HG03521 (cell line): ENCODE measurements around the gene HTR3D.
"Not testable (repeated sequence)": the region's sequence is repeated elsewhere in the genome, so short reads cannot be mapped to it uniquely, and the experiment has no call there.

Source experiments
- ATAC-seq: cut with Tn5 transposase; IDR thresholded peaks from one replicate; pipeline ENCODE4 v1.9.1; 2021; ENCODE audit warnings: mild to moderate bottlenecking, moderate library complexity; ENCODE audit not compliant: unreplicated experiment

Gene HTR3D, protein sequence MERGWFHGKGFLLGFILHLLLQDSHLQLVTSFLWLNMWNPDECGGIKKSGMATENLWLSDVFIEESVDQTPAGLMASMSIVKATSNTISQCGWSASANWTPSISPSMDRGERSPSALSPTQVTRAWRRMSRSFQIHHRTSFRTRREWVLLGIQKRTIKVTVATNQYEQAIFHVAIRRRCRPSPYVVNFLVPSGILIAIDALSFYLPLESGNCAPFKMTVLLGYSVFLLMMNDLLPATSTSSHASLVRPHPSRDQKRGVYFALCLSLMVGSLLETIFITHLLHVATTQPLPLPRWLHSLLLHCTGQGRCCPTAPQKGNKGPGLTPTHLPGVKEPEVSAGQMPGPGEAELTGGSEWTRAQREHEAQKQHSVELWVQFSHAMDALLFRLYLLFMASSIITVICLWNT

DNA sequence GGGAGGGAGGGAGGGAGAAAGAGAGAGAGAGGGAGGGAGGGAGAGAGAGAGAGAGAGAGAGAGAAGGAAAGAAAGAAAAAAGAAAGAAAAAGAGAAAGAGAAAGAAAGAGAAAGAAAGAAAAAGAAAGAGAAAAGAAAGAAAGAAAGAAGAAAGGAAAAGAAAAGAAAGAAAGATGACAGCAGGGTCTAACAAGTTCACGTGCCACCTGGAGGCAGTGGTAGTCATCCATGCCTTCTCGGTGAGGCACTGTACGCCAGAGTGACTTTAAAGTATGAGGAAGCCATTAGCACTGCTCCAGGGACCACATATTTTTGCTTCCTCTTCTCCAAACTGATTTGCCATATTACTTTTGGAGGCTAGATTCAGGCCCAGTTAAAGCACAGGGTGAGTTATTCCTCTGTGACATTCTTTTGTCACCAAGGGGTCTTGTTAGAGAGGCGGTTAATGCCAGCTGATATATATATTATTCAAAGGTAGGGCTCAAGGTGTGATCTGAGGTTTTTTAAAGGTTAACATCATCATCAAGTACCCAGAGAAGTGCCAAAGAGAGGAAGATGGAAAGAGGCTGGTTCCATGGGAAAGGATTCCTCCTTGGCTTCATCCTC lies at the start of gene HTR3D:
Gene HTR3D (plus strand): TSS at position 556 of the 606 bp plus-strand sequence. CDS start 0 bp downstream, at position 556.
- no peak for ATAC-seq

DNA sequence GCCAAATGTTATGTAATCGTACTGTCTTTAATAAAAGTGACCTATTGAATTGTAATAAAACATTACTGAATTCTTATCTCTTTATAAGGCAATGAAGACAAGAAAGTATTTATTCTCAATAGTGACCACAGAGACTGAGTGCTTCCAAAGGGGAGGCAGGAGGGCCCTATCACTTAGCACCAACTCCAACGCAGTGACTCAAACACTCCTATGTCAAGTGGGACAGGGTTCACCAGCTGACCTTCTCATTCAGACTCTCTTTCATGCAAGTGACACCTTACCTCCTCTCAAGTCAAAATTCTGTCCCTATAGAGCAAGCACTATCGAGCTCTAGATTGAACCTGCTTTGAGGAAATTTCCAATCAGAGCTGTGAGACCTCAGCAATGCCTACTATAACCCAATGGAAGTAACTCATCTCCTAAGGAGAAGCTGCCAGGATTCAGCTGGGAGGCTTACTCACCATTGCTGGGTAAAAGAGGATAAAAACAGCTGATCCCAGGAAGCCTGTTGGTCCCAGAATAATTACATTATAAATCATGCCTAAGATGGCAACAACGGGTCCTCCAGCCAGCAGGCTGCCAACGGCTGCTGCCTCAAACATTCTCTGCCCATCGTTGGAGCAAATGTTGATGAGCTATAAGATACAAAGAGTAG lies 49.4 kb upstream of the HTR3D start:
- ATAC-seq, result no peak

DNA sequence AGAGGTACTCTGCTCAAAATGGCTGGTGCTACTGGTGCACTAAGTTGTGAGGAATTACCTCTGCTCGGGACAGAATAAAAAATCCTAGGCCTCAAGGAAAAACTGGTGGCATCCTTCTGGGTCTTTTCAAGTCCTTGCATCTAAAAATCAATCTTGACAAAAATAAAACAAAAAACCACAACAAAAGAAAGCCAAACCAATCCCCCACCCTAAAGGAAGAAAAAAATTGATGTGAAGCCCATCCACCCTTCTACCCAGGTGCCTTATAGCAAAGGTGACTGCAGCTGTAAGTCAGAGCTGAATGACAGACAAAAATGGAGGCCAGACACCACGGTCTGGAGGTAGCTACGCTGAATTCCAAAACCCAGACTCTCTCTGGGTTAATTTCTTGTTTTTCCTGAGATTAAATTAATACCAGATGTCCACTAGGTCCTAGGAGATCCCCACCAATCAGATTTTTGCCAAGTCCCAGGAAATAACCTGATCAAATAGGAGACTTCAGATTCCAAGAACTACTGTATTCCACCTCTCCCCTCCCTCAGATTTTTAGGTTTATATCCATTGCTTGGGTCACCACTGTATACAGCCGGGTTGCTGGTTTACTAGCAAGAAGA lies 47.3 kb upstream of the HTR3D start:
- no peak for ATAC-seq

DNA sequence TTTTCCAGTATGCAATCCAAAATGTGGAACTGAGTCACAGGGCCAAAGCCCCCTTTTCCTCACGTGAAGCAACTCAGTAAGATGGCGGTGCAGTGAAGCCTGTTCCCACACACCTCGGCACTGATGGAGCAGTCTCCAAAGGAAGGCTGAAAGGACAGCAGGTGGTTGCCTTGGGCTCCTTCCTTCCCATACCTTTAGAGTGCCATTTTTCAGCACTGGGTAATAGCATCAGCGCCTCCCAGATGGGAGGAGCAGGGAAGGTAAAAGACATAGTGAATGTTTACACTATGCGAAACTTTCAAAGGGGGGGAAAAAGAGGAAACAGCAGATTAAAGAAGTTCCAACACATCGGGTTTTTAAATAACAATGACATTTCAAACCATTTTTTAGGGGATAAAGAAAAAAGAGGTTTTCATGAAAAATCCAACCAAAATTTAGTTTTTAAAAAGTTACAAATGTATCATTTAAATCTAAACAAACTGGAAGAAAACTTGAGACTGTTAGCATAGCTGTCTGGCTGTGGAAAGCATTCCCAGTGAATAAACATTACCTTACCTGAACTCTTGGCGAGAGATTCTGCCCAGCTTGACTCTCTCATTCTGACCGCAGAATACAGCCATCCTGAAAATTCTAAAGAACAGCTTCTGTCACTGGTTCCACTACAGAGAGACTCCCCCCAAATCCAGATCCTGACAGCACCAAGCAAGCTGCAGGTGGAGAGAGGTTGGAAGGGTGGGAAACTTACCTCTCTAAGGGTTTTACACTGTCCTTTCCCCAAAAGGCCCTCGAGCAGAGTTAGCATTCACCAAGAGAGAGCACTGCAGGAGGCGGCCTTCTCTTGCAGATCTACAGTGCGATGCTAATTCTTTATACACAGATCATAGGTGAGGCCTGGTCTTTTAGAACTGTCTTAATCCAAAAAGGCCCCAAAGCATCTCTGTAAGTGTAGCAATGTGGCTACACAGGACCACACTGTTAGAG lies 46.5 kb upstream of the HTR3D start:
- no peak for ATAC-seq

DNA sequence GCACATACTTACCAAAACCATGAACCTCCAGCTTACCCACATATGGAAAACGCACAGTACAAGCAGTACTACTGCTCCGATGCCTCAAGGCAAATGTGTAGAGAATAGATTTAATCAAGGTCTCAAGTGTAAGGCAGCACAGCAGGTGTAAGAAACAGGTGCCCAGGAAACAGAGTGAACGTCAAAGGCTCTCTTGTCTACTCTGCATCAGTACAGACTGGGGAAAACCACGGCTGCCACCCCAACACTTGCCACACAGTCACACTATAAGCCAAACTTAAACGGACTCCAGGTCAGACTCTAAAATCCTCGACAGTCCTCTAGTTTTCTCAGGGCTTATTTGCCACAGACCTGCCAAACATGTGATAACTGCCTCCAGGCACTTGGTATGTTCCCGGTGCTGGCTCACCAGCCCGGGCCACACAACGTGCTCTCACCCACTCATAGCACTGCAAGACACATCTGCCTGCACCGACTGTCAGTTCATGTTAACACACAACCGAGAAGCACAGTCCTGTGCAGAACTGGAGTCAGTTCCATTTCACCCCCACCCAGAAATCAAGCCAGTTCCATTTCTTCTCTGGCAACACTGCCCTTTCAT lies 44.4 kb upstream of the HTR3D start:
- no peak for ATAC-seq

DNA sequence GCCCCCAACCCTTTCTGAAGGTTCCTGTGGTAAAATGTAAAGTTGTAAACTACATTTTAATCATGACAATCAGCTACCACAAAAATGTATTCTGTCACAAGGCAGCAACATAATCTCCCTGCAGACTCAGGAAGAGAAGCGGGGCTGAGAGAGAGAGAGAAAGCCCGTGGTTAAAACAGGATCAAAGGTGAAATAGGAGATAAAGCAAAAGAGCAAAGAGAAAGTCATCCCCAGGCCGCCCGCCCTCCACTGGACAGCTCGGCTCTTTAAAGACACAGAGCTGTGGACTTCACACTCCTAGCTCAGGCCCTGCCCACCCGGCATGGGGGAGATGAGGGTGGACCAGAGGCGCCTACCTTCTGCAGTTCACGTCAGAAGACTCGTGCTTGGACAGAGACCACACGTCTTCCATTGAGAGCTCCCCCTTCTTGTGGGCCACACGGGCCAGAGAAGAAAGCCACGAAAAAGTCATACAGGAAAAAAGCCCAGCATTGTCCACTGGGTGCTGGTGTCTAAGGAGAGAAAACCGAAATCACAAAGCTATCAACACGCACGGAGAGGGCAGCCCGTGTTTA lies 43.2 kb upstream of the HTR3D start:
- no peak for ATAC-seq

DNA sequence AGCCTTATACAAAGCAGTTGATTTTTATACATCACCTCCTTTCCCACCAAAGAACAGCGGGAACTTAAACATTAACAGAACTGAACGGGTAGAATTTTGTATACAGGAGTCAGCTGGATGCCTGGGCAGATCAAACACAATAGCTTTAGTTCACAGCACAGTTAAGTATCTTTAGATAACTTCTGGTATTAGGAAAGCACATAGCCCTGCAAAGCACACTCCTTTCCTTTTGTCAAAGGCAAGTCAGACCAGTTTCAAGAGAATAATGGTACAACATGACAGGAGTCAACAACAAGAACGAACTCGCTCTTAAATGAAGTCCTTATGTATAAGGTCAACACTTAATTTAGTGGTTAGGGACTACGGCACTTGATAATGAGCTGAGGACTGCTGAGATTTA lies 40.1 kb upstream of the HTR3D start:
- ATAC-seq, result no peak

DNA sequence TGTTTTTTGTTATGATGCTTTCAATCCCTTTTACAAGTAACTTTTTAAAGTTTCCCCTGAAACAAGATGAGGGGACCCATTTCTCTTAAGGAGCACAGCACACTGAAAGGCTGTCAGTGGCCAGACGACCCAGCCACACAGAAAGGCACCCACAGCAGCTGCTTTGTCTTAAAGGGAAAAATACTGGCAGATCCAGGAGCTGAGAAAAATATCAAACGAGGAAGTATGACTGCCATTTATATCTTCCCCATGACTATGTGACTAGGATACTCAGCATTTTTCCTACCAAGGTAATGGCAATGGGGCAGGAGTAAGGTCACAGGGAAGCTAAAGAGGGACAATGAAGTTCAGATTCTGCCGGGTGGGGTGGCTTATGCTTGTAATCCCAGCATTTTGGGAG lies 29.8 kb upstream of the HTR3D start:
- no peak for ATAC-seq

DNA sequence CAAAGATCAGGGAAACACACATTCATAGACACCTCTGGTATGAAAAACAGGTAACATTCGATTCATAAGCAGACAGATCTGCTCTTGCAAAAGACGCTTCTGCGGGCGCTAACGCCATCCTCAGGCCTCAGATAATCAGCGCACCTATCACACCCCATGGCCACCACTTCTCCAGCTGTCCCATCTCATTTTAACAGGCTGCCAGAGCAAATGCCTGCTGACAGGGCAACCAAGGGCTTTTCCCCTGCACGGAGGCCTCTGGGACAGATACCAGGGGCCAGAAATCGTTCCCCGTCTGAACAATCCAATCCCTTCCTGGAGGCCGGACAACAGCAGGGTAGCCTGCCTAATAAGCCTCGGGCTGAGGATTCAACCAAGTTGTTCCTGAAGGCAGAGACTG lies 29.1 kb upstream of the HTR3D start:
- ATAC-seq, result no peak

DNA sequence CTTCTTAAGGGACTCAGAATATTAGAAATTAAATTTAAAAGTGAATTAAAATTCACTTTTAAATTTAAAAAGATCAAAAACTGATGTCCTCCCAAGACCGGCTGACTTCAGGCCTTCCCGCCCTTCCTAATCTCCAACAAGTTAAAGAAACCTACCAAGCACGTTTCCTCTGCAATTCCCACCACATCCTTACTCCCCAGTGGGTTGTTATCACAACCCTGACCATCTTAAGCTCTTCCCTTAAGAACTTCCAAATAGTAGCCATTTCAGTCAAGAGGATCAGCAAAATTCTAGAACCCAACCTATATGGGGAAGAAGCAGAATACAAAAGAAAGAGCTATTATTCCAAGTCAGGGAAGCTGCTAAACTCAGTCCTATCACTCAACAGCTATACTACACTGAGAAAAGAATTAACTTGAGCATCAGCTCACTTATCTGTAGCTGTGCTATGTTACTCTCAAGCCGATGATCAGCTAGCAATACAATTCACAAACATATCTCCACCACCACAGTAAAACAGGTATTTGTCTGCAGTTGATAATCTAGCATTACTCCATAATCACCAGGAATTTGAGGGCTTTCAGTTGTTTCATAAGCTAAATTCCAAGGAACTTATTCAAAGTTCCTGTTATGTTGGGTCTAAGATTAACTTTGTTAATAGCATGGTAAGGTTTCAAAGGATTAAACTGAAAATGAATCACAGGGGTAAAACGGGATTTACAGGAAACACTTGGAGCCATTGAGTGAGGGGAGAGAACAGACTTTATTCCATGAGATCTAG lies 28.2 kb upstream of the HTR3D start:
- no peak for ATAC-seq

DNA sequence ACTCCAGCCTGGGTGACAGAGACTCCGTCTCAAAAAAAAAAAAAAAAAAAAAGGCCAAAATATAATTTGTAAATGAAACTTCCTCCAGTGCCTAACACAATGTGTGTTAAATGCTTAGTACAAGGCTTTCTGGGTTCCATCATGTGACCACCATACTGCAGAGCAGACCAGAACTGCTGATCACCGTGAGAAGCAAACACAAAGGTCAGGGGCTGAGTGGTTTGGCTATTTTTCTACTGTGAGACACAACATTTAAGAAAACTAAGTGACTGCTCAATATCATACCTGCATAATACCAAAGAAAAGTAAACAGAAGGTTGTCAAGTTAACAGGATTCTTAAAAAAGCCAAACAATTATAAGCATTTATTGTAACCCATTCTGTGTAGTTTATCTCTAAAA lies 27.1 kb upstream of the HTR3D start:
- ATAC-seq, result no peak

DNA sequence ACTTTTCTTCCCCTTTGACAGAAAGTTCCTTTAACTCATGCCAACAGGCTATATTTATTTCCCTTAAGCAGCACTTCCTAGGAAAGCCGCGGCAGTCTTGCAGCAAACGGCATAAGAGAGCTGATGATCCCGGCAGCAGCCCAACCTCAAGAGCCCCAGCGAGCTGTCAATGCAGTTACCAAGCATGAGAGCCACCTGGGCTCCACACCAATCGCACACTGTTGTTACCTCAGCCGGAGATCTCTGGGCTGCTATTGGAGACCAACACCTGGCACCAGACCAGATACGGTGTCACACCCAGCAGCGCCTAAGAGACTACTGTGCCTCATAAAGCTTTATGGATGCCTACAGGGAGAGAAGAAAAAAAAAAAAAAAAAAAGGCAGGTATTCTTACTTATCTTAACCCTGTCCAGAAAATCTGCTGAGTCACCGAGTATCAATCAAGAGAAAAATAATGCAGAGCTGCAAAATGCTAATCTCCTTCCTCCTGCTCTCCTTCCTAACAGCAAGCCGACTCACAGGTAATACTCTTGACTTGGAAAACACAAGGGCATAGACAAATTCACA lies 25.5 kb upstream of the HTR3D start:
- peak; percentile 79 for ATAC-seq

DNA sequence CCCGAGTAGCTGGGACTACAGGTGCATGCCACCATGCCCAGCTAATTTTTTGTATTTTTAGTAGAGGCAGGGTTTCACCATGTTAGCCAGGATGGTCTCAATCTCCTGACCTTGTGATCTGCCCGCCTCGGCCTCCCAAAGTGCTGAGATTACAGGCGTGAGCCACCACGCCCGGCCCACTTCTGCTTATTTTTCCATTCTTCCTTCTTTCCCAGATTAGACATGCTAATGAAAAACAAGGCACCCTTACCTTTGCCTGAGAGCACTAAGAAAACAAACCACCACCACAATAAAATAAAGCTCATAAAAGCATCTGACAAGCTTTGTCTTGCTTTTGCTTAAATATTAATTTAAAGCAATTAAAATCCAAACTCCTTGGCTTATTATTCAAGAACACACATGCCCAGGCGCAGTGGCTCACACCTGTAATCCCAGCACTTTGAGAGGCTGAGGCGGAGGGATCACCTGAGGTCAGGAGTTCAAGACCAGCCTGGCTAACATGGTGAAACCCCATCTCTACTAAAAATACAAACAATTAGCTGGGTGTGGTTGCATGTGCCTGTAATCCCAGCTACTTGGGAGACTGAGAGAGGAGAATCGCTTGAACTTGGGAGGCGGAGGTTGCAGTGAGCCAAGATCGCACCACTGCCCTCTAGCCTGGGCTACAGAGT lies 24.3 kb upstream of the HTR3D start:
- not testable (repeated sequence) for ATAC-seq

DNA sequence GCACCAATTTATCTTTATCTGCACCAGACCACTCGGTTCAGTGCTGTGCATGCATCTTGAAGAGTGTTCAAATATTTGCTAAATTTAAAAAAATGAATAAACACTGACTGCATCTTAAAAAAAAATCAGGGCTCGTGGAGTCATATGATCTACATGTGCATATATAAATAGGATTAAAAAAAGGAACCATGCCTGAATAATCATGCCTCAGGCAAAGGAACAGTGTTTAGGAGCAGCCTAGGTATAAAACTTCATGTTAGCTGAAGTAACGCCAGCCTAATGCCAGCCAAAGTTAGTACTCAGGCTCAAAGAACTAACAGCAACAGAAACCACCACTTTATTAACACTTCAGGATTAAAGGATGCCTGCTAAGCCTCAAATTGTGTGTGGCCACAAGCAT lies 23.4 kb upstream of the HTR3D start:
- no peak for ATAC-seq

DNA sequence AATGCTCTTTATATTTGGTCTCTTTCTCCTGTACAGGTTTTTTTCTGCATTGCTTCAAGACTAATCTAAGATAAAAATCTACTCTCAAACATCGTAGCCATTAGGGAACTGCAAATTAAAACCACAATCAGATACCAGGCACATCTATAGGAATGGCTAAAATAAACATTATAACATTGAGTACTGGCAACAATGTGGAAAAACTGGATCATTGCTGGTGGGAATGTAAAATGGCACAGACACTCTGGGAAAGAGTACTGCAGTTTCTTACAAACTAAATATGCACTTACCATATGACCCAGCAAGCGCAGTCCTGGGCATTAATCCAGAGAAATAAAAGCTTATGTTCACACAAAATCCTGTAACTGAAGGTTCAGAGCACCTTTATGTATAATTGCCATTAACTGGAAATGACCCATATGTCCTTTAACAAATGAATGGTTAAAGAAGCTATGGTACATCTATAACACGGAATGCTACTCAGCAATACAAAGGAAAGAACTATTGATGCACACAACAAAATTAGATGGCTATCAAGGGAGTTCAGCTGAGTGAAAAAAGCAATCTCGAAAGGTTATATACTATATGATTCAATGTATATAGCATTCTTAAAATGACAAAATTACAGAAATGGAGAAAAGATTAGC lies 20.2 kb upstream of the HTR3D start:
- ATAC-seq, result no peak

DNA sequence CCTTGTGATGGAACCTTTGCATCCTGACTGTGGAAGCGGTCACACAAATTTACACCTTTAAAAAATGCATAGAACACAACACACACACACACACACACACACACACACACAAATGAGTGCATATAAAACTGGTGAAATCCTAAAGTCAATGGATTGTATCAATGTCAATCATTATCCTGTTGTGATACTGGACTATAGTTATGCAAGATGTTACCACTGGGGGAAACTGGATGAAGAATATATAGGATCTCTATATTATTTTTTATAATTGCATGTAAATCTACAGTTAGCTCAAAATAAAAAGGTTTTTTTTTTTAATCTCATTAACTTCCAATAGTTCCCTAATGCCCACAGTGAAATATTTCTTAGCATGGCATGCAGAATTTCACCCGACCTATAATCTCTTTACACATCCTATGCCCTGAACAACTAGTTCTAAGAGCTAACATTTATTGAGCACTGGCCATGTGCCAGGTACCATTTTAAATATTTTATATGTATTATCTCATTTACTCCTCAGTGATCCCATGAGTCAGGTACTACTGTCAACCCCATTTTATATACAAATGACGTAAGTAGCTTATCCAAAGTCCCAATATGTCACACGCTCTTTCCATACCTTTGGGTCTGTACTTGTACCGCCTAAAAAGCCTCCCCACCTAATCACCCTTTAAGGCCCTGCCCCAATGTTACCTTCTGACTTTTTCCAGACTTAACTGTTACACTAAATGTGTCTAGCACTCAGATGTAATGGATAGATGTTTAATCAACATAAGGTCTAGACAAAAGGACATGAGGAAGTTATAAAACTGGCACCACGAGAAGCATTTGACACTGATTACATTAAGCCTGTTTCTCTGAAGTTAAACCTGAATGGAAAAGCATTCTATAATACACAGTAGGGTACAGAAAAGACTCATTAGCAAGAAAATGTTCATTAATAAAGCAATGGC lies 19.3 kb upstream of the HTR3D start:
- ATAC-seq, result no peak
